HG03442 (cell line): ENCODE results near the gene ENOX1.

Experiments used
- ATAC-seq: cut with Tn5 transposase; IDR thresholded peaks from one replicate; pipeline ENCODE4 v1.9.1; 2021; ENCODE audit warnings: mild to moderate bottlenecking, moderate library complexity; ENCODE audit not compliant: unreplicated experiment

ENOX1 gene

GRCh38 chr13:43551897-43552456, 234.8 kb downstream of the ENOX1 start:
- no peak for ATAC-seq

GRCh38 chr13:43546816-43547215, 240.0 kb downstream of the ENOX1 start:
- no peak for ATAC-seq

GRCh38 chr13:43546251-43546650, 240.5 kb downstream of the ENOX1 start:
- no peak for ATAC-seq

- no peak for ATAC-seq
Observed at GRCh38 chr13:43545317-43545874, 241.4 kb downstream of the ENOX1 start.

- ATAC-seq = no peak
Observed at GRCh38 chr13:43544631-43545030, 242.1 kb downstream of the ENOX1 start.

GRCh38 chr13:43544011-43544410, 242.8 kb downstream of the ENOX1 start:
- no peak for ATAC-seq

GRCh38 chr13:43543331-43543730, 243.4 kb downstream of the ENOX1 start:
- no peak for ATAC-seq

GRCh38 chr13:43537124-43537523, 249.6 kb downstream of the ENOX1 start:
- no peak for ATAC-seq

GRCh38 chr13:43529796-43530195, 257.0 kb downstream of the ENOX1 start:
- no peak for ATAC-seq

- ATAC-seq = no peak
Observed at GRCh38 chr13:43528992-43529391, 257.8 kb downstream of the ENOX1 start.

GRCh38 chr13:43522788-43523187, 264.0 kb downstream of the ENOX1 start:
- ATAC-seq = no peak

GRCh38 chr13:43520351-43520750, 266.4 kb downstream of the ENOX1 start:
- ATAC-seq = no peak

GRCh38 chr13:43518833-43519232, 267.9 kb downstream of the ENOX1 start:
- ATAC-seq = no peak

GRCh38 chr13:43516401-43516833, 270.4 kb downstream of the ENOX1 start:
- ATAC-seq = no peak

- no peak for ATAC-seq
Observed at GRCh38 chr13:43515531-43515930, 271.2 kb downstream of the ENOX1 start.

- no peak for ATAC-seq
Observed at GRCh38 chr13:43514311-43514710, 272.5 kb downstream of the ENOX1 start.

GRCh38 chr13:43512221-43512620, 274.6 kb downstream of the ENOX1 start:
- ATAC-seq = no peak

- ATAC-seq = no peak
Observed at GRCh38 chr13:43510956-43511901, 275.5 kb downstream of the ENOX1 start.

GRCh38 chr13:43495732-43496131, 291.0 kb downstream of the ENOX1 start:
- ATAC-seq = no peak

GRCh38 chr13:43494206-43494605, 292.6 kb downstream of the ENOX1 start:
- ATAC-seq = no peak

GRCh38 chr13:43493496-43494000, 293.2 kb downstream of the ENOX1 start:
- no peak for ATAC-seq

- no peak for ATAC-seq
Observed at GRCh38 chr13:43492745-43493144, 294.0 kb downstream of the ENOX1 start.
